Activated T-helper 2 cell treated with anti-CD3 and anti-CD28 coated beads, Interferon-gamma antibody, Interleukin-2, Interleukin-4, amounts not matched to agents 10 μg/mL and 5 μg/mL and 100 μg/mL, durations not matched to agents 14 hours and 24 hours and 36 hours (primary cell): ENCODE results near the gene YWHAG. TPM values are rescaled to one million over a fixed set of nuclear protein-coding genes. Genes with fewer than 3 reads are reported as not detected.
"Not testable (repeated sequence)": the region's sequence is repeated elsewhere in the genome, so short reads cannot be mapped to it uniquely, and the experiment has no call there.

ENCODE experiments used
- DNase-seq: peaks from one replicate; pipeline ENCODE4 v3.0.0; 2021; ENCODE audit warnings: low spot score
- H3K27ac Mint-ChIP-seq: one replicate; pipeline ENCODE4 v1.8.0; 2021; ENCODE audit warnings: mixed read lengths
- H3K27me3 Mint-ChIP-seq: one replicate; pipeline ENCODE4 v1.8.0; 2021; ENCODE audit warnings: low read depth, mixed read lengths
- H3K36me3 Mint-ChIP-seq: one replicate; pipeline ENCODE4 v1.8.0; 2021; ENCODE audit warnings: low read depth, mixed read lengths
- H3K4me1 Mint-ChIP-seq: one replicate; pipeline ENCODE4 v1.8.0; 2021; ENCODE audit warnings: low read depth, mixed read lengths
- H3K4me3 Mint-ChIP-seq: one replicate; pipeline ENCODE4 v1.8.0; 2021; ENCODE audit warnings: low read depth, mild to moderate bottlenecking, moderate library complexity, mixed read lengths
- H3K9me3 Mint-ChIP-seq: one replicate; pipeline ENCODE4 v1.8.0; 2021; ENCODE audit warnings: mixed read lengths
- intact Hi-C: fragments of 100-400 bp; cut with micrococcal nuclease; formaldehyde crosslinking; loops from one replicate; pipeline ENCODE4 v1.15.1; 2023
- total RNA-seq: library from RNA; stranded (reverse); gene quantifications from 2 replicates; pipeline ENCODE4 v1.2.3, GENCODE V29; 2022

The YWHAG gene
- total RNA-seq, 1 donor from 2014 or later = 189 TPM

DNA sequence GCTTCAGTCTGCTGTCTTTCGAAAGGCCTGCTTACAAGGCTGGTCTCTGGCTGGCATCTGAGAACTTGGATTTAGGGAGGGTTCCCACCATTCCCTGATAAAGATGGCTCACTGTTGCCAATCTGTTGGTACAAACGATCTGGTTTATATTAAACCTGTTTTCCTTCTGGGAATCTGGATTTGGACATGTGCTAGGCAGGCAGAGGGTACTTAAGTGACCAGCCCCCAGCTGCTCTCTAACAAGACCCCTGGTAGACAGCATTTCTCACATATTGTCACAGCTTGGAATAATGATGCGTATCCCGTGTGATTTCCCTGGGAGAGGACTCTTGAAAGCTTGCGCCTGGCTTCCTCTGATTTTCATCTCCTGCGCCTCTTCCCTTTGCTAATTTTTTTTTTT is 21.6 kb downstream of the YWHAG start:
- DNase-seq = no peak
- Mint-ChIP-seq H3K27ac (no peak overlapping the region), H3K36me3 (peaks cover 58% of the 10 kb centered on the region), H3K4me1 (peaks cover 22% of the 10 kb centered on the region), H3K4me3 (no peak overlapping the region), H3K27me3 (no peaks in the 10 kb centered on the region), H3K9me3 (no peaks in the 10 kb centered on the region)
- intact Hi-C loops = no loop called here

DNA sequence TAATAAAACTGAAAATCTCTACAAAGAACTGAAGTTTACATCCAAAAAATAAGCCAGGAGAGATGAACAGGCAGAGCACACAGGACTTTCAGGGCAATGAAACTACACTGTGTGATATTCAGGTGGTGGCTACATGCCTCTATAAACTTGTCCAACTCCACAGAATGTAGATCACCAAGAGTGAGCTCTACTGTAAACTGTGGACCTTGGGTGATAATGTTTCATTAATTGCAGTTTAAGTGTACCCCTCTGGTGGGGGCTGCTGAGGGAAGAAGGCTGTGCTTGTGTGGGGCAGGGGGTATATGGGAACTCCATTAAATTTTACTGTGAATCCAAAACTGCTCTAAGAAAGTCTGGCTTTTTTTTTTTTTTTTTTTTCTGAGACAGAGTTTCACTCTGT is 22.7 kb downstream of the YWHAG start:
- Mint-ChIP-seq H3K27ac (no peak overlapping the region), H3K9me3 (no peaks in the 10 kb centered on the region), H3K4me1 (peaks cover 14% of the 10 kb centered on the region), H3K27me3 (no peaks in the 10 kb centered on the region), H3K4me3 (no peak overlapping the region), H3K36me3 (peaks cover 57% of the 10 kb centered on the region)
- intact Hi-C loops = no loop called here
- DNase-seq = no peak

DNA sequence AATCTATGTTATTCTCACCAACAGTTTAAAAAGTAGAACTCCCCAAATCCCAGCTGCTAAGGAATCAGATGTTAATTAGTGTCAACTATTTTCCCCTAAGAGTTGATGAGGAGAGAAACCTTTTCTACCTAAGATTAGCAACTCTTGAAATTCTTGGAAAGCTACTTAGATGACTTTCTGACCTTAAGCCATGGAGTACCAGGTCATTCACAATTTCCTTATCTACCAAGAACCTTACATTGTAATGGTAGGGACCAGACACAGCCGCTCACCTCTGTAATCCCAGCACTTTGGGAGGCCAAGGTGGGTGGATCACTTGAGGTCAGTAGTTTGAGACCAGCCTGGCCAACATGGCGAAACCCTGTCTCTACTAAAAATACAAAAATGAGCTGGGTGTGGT is 23.4 kb downstream of the YWHAG start:
- H3K4me3 Mint-ChIP-seq, H3K27ac Mint-ChIP-seq, DNase-seq, H3K27me3 Mint-ChIP-seq, H3K9me3 Mint-ChIP-seq, intact Hi-C loops: not testable (repeated sequence)
- peaks cover 59% of the 10 kb centered on the region for H3K36me3 Mint-ChIP-seq
- peaks cover 11% of the 10 kb centered on the region for H3K4me1 Mint-ChIP-seq

DNA sequence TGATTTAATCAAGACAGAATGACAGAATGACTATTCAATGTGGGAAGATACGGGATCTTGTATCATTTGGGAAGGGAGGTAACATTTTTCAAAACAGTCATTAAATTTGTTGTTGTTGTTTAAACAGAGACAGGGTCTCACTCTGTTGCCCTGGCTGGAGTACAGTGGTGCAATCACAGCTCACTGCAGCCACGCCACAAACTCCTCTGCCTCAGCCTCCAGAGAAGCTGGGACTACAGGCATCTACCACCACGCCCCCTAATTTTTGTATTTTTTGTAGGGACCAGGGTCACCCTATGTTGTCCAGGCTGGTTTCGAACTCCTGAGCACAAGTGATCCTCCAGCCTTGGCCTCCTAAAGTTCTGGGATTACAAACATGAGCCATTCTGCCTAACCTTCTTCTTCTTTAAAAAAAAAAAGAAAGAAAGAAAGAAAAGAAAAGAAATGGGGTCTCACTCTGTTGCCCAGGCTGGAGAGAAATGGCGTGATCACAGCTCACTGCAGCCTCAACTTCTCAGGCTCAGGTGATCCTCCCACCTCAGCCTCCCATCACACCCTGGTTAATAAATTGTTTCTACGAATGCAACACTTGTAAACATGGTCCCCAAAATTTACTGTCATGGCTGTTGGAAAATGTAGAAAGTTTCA is 24.3 kb downstream of the YWHAG start:
- intact Hi-C loops = no loop called here
- Mint-ChIP-seq H3K36me3 (peaks cover 59% of the 10 kb centered on the region), H3K4me3 (no peak overlapping the region), H3K9me3 (no peaks in the 10 kb centered on the region), H3K4me1 (peaks cover 8% of the 10 kb centered on the region), H3K27me3 (no peaks in the 10 kb centered on the region), H3K27ac (no peak overlapping the region)
- DNase-seq = no peak

DNA sequence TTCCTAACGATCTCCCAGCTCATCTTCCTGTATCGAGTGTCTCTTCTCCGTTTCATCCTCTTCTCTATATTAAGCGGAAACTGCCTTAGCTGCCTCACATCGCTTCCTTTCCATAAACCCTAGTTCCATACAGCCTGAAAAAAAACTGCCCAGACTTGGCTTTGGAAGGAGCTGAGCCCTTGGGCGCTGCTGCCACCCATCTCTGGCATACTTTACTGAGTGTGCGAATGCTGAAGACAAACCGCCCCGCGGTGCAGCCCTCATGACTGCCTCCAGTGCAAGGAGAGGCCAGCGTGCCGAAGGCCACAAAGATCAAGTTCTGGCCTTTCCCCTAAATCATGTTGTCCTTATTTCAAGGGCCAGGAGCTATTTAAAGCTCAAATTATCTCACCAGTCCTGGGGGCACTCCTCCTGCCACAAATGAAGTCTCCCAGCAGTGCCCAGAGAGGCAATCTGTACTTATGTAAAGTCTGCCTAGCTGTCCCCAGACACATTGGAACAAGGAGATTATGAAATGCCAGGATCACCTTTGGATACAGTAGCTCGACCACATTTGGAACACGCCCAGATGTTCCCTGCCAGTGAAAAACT is 25.2 kb downstream of the YWHAG start:
- Mint-ChIP-seq H3K4me1 (peaks cover 13% of the 10 kb centered on the region), H3K27ac (no peak overlapping the region), H3K9me3 (no peaks in the 10 kb centered on the region), H3K36me3 (peaks cover 63% of the 10 kb centered on the region), H3K27me3 (no peaks in the 10 kb centered on the region), H3K4me3 (no peak overlapping the region)
- DNase-seq = no peak
- intact Hi-C loops = no loop called here

DNA sequence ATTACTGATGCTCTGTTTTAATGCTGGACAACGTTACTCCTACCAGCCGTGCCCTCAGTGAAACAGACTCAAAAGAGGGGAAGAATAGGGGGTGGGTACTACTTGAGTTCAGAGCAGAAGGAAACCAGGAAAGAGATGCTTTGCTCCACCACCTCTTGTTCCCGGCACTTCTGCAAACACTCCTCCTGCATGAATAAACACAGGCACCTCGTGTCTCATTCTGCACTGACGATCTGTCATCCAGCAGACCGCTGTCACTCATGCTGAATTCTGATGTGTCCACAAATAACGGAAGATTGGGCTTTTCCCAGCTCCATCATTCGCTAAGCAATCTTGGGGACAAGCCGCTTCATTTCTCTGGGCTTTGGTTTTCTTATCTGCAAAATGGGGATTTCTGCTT is 26.7 kb downstream of the YWHAG start:
- Mint-ChIP-seq H3K9me3 (no peaks in the 10 kb centered on the region), H3K27ac (no peak overlapping the region)

DNA sequence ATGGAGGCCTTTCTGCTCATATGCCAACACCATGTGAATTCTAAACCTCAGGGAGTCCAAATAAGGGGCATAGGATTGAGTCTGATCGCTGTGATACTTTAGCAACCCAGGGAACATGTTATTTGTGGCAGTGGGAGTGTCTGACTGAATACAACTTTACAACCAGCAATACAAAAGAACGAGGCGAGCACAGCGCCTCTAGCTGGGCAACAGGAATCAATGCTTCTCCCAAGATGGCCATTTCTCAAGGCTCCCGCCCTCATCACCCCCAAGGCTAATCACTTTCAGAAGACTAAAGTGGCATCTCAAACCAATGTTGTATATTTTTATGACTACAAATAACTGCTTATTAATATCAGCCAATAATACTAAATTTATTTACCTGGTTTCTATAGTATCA is 28.1 kb downstream of the YWHAG start:
- peaks cover 24% of the 10 kb centered on the region for H3K4me1 Mint-ChIP-seq
- peaks cover 70% of the 10 kb centered on the region for H3K36me3 Mint-ChIP-seq
- H3K4me3 Mint-ChIP-seq = no peak overlapping the region
- no peak overlapping the region for H3K27ac Mint-ChIP-seq
- intact Hi-C loops = no loop called here
- no peak for DNase-seq
- H3K27me3 Mint-ChIP-seq = no peaks in the 10 kb centered on the region
- H3K9me3 Mint-ChIP-seq = no peaks in the 10 kb centered on the region

More for the DNA sequence above, 26.7 kb downstream of the YWHAG start:
- no peak overlapping the region for H3K4me3 Mint-ChIP-seq
- intact Hi-C loops = no loop called here
- no peak for DNase-seq
- no peaks in the 10 kb centered on the region for H3K27me3 Mint-ChIP-seq
- H3K36me3 Mint-ChIP-seq = peaks cover 62% of the 10 kb centered on the region
- H3K4me1 Mint-ChIP-seq = peaks cover 21% of the 10 kb centered on the region

DNA sequence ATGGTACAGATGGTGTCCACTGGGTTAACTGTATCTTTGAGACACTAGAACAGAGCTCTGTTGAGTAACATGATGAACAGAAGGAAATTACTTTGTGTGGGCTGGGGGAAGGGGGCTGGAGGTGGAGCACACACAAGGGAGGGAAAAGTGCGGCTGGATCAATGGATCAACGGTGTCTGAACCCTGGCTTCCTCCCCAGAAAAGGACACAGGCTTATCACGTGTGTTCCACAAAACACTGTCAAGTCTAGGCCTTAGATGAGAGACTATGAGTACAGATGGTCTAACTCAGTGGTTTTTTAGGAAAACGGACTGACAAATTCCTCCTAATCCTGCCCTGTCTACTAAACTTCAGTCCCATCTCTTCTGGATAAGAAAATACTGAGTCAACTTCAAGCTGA is 28.5 kb downstream of the YWHAG start:
- no peak overlapping the region for H3K4me3 Mint-ChIP-seq
- no peaks in the 10 kb centered on the region for H3K27me3 Mint-ChIP-seq
- peaks cover 24% of the 10 kb centered on the region for H3K4me1 Mint-ChIP-seq
- intact Hi-C loops = no loop called here
- no peaks in the 10 kb centered on the region for H3K9me3 Mint-ChIP-seq
- H3K36me3 Mint-ChIP-seq = peaks cover 72% of the 10 kb centered on the region
- H3K27ac Mint-ChIP-seq = peak overlapping the region; percentile 36
- DNase-seq = no peak

DNA sequence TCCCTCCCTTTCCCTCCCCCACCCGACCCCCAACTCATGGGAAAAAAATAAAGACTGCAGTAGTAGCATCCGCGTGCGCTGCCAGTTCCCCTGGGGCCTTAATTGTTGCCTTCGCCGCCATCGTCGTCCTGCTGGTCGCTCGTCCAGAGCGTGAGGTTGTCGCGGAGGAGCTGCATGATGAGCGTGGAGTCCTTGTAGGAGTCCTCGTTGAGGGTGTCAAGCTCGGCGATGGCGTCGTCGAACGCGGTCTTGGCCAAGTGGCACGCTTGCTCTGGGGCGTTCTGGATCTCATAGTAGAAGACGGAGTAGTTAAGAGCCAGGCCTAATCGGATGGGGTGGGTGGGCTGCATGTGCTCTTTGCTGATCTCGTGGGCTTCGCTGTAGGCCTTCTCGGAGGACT is 29.3 kb downstream of the YWHAG start:
- Mint-ChIP-seq H3K4me1 (peaks cover 24% of the 10 kb centered on the region), H3K36me3 (peaks cover 78% of the 10 kb centered on the region), H3K27ac (no peak overlapping the region), H3K27me3 (no peaks in the 10 kb centered on the region), H3K9me3 (no peaks in the 10 kb centered on the region), H3K4me3 (no peak overlapping the region)
- DNase-seq = no peak
- intact Hi-C loops = no loop called here

DNA sequence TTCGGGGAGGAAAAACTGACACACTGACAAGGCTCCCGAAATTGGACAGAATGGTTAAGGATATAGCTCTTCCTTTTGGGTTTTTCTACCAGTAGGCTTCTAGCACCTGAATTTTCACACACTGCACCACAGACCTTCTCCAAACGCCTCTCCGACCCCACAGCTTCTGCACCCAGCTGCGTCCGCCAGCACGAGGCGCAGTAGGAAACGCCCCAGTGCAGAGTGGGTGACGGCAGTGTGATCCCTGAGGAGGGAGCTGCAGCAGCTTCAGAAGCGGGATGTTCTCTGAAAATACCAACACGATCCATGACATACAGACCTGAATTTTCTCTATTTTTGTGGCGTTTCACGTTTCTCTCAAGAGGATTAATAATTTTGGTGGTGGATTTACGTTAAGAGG is 30.4 kb downstream of the YWHAG start:
- Mint-ChIP-seq H3K9me3 (no peaks in the 10 kb centered on the region), H3K4me3 (no peak overlapping the region), H3K4me1 (peaks cover 25% of the 10 kb centered on the region), H3K36me3 (peaks cover 78% of the 10 kb centered on the region), H3K27me3 (no peaks in the 10 kb centered on the region), H3K27ac (no peak overlapping the region)
- intact Hi-C loops = no loop called here
- DNase-seq = no peak

DNA sequence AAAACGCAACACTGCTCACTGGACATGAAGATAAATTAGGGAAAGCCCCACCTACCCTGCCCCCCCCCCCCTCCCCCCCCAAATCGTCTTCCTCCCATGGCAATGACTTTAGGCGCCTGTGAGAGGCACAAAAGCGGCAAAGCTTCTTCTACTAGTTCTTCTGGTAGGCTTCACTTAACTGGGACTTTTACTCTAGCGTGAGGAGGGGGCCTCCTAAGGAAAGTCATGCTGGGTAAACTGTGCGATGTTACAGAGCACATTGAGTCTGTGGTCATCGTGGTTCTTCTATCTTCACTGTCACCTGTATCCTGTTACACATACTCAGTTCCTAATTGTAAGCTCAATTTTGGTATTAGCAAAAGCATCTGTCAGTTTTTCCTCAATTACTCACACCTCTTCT is 31.2 kb downstream of the YWHAG start:
- H3K36me3 Mint-ChIP-seq = peaks cover 79% of the 10 kb centered on the region
- no peak for DNase-seq
- H3K4me3 Mint-ChIP-seq = no peak overlapping the region
- no peaks in the 10 kb centered on the region for H3K9me3 Mint-ChIP-seq
- intact Hi-C loops = no loop called here
- peaks cover 25% of the 10 kb centered on the region for H3K4me1 Mint-ChIP-seq
- no peak overlapping the region for H3K27ac Mint-ChIP-seq
- no peaks in the 10 kb centered on the region for H3K27me3 Mint-ChIP-seq

DNA sequence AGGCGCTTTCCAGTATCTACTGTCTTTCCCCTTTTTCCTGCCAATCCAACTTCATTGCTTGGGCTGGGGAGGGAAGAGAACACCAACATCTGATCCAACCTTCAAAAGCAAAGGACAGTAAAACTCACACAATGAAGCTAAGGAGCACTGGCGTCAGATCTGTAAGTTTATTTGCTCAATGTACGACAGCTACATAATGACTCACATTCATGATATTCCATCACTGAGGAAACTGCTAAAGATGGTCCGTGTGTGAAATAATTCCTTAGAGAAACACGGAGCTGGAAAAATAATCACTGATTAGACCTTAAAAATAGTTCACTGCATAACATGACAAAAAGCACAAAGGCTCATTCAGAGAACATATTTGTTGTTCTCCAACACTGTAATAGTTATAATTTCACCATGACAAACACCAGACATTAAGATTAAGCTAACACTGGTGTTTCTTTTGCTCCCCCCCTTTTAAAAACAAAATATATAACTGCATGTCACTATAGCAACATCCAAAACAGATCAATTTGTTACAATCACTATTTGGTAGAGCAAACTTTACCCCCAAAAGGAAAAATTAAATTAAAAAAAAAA is 32.1 kb downstream of the YWHAG start:
- Mint-ChIP-seq H3K27ac (no peak overlapping the region), H3K27me3 (no peaks in the 10 kb centered on the region), H3K4me3 (no peak overlapping the region), H3K36me3 (peaks cover 77% of the 10 kb centered on the region), H3K4me1 (peaks cover 25% of the 10 kb centered on the region), H3K9me3 (no peaks in the 10 kb centered on the region)
- no peak for DNase-seq
- intact Hi-C loops = no loop called here

DNA sequence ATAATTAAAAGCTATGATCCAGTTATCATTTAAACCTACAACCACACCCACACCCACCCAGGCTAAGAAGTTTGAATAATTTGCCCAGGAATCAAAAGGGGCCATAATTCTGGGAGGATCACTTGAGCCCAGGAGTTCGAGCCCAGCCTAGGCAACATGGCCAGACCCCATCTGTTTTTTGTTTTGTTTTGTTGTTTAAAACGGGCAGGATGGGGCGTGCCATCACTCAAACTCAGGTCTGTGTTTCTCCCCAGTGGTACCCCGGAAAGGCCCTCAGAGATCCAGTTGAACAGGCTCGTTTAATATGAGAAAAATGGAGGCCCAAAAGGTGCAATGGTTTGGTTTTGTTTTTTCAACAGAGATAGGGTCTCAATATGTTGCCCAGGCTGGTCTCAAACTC is 33.0 kb downstream of the YWHAG start:
- Mint-ChIP-seq H3K4me3 (no peak overlapping the region), H3K36me3 (peaks cover 71% of the 10 kb centered on the region), H3K4me1 (peaks cover 25% of the 10 kb centered on the region), H3K27me3 (no peaks in the 10 kb centered on the region), H3K27ac (no peak overlapping the region), H3K9me3 (no peaks in the 10 kb centered on the region)
- no peak for DNase-seq
- intact Hi-C loops = no loop called here
